OCI-LY3 (cell line): ENCODE data around the gene ZNF185.

Experiments
- CTCF ChIP-seq: fragments of 200-600, 300-600 bp; sonication (generic); IDR thresholded peaks from 2 replicates; pipeline ENCODE4 v1.5.1; 2014; ENCODE audit warnings: antibody characterized with exemption, low read length, low read depth
- EZH2phosphoT487 ChIP-seq: fragments of 200-600 bp; shearing (Covaris generic); IDR thresholded peaks from 2 replicates; pipeline ENCODE4 v1.6.1; 2018; ENCODE audit warnings: antibody characterized with exemption, mixed run types, low read depth

GRCh38 chrX:152873361-152873760, 24.5 kb upstream of the ZNF185 start:
- TF ChIP-seq CTCF: no peak
- TF ChIP-seq EZH2phosphoT487: no peak
